GM10847 (cell line): ENCODE results near the gene NCKAP1.

Experiments used
- POLR2A ChIP-seq: IDR thresholded peaks from 2 replicates; pipeline ENCODE4 v1.6.1; 2011; ENCODE audit not compliant: insufficient read length; ENCODE audit errors: extremely low read depth

NCKAP1 gene, protein sequence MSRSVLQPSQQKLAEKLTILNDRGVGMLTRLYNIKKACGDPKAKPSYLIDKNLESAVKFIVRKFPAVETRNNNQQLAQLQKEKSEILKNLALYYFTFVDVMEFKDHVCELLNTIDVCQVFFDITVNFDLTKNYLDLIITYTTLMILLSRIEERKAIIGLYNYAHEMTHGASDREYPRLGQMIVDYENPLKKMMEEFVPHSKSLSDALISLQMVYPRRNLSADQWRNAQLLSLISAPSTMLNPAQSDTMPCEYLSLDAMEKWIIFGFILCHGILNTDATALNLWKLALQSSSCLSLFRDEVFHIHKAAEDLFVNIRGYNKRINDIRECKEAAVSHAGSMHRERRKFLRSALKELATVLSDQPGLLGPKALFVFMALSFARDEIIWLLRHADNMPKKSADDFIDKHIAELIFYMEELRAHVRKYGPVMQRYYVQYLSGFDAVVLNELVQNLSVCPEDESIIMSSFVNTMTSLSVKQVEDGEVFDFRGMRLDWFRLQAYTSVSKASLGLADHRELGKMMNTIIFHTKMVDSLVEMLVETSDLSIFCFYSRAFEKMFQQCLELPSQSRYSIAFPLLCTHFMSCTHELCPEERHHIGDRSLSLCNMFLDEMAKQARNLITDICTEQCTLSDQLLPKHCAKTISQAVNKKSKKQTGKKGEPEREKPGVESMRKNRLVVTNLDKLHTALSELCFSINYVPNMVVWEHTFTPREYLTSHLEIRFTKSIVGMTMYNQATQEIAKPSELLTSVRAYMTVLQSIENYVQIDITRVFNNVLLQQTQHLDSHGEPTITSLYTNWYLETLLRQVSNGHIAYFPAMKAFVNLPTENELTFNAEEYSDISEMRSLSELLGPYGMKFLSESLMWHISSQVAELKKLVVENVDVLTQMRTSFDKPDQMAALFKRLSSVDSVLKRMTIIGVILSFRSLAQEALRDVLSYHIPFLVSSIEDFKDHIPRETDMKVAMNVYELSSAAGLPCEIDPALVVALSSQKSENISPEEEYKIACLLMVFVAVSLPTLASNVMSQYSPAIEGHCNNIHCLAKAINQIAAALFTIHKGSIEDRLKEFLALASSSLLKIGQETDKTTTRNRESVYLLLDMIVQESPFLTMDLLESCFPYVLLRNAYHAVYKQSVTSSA

GRCh38 chr2:183038341-183039300, at the start of gene NCKAP1:
Gene NCKAP1 (minus strand): TSS chr2:183038457. CDS start chr2:183038099, 358 bp downstream.
- no peak for TF ChIP-seq POLR2A

GRCh38 chr2:183081911-183082310, 43.7 kb upstream of the NCKAP1 start:
- TF ChIP-seq POLR2A = no peak

DNA sequence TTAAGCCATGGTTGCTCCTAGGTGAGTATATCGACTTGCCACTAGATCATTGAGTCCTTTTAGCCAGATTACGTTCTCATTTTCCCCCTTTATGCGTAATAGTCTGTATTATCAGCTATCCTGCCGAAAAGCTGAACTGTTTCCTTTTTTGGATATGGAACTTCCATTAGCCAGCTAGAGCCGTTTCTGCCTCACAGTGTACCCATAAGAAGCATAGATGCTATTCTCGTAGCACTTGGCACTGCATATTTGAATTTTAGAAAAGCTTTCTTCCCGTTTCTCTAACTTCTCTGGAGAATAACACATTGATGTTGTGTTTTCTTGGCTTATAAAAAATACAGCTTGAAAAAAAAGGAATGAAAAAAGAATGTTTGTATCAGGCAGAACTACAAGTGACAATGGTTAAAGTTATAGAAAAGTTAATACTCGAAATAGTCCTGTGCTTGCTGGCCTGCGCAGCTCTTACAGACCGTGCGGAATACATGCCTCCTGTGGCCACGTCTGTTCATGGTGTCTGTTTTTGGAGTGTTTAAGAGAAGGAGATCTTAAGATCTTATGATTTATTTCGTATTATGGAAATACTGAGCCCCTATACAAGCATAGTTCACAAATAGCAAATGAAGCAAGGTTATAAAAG, 41.0 kb upstream of the NCKAP1 start:
- TF ChIP-seq POLR2A = no peak

- TF ChIP-seq POLR2A = peak; percentile 26
Measured at GRCh38 chr2:183078464-183079138, 40.3 kb upstream of the NCKAP1 start, which contains the start of gene DUSP19. Gene DUSP19 (plus strand): TSS chr2:183078747. CDS start chr2:183078934, 187 bp downstream.

DNA sequence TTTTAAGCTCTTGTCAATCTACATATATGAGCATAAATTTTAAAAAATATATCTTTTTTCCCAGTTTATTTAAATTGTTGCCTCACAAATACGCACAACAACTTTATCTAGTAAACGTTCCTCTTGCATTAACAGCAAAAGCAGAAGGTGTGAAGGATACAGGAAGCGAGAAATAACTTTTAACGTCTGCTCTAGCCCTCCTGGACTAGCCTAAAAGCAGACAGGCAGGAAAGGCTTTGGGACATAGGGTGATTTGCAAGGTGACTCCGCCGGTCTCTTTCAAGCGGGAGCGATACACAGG, 39.9 kb upstream of the NCKAP1 start:
- TF ChIP-seq POLR2A = no peak

- TF ChIP-seq POLR2A = no peak
Measured at GRCh38 chr2:183072177-183072576, 33.9 kb upstream of the NCKAP1 start.

DNA sequence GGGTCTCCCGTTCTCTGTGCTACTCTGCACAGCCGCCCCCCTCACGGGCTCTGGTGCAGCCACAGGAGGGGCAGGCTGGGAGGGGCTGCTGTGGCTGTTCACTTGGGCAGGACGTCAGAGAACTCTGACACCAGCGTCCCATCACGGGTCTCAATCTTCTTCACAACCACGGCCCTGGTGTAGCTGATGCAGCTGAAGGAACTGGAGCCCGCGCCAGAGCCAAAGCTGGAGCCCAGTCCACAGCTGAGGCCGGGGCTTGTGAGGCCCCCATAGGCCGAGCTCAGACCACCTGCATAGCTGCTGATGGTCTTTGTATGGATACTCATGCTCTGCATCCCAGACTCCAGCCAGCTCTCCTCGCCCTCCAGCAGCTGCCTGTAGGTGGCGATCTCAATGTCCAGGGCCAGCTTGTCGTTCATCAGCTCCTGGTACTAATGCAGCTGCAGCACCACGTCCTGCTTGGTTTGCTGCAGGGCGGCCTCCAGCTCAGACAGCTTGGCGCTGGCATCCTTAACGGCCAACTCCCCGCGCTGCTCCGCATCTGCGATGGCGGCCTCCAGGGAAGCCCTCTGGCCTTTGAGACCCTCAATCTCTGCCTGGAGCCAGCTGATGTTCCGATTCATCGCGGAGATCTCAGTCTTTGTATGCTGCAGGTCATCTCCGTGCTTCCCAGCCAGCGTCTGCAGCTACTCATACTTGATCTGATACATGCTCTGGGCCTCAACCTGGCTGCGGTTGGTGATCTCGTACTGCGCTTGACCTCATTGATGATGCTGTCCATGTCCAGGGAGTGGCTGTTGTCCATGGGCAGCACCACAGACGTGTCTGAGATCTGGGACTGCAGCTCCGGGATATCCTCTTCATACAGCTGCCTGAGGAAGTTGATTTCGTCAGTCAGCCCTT, 32.9 kb upstream of the NCKAP1 start:
- TF ChIP-seq POLR2A = no peak

GRCh38 chr2:183069174-183069573, 30.9 kb upstream of the NCKAP1 start:
- no peak for TF ChIP-seq POLR2A

- TF ChIP-seq POLR2A = no peak
Measured at GRCh38 chr2:183068561-183068960, 30.3 kb upstream of the NCKAP1 start.

GRCh38 chr2:183063083-183063482, 24.8 kb upstream of the NCKAP1 start:
- TF ChIP-seq POLR2A = no peak

DNA sequence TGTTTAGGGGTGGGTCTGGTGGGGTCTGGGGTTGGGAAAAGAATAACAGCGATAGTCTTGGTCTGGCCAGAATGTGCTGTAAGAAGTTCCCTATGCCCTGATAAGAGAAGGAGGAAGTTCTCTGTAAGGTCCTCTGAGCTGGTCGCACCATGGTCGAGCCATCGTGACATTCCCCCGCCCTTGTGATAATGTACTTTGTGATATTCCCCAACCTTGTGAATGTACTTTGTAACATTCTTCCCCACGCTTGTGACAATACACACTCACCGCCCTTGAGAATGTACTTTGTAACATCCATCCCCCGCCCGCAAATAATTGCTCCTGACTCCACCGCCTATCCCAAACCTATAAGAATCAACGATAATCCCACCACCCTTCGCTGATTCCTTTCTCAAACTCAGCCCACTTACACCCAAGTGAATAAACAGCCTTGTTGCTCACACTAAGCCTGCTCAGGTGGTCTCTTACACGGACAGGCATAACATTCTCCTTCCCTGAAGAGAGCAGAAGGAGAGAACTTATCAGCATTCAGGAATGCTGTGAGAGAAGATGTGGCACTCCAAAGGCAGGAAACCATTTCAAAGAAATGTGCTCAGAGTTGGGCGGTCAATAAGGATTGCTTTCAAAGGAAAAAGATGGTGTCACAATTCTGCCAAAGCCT, 22.4 kb upstream of the NCKAP1 start:
- no peak for TF ChIP-seq POLR2A

DNA sequence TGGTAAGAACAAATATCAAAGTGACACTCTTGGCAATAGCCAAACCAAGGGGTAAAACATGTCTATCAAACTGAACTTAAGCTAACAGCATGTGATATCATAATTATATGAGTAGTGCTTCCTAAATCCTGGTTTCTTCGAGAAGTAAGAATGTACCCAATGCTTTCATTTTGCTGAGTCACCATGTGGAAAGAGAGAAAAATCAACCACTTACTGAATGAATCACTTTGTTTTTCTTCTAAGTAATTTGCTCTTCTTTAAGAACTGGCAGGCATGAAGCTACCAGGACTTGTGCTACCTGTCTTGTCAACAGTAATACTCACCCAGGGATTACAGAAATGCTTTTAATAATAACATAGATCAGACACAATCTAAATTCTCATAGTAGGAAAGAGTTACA, 21.3 kb upstream of the NCKAP1 start:
- TF ChIP-seq POLR2A = no peak
